Common myeloid progenitor, CD34-positive (primary cell): ENCODE results near the gene CD1B. TPM values are rescaled to one million over a fixed set of nuclear protein-coding genes. Genes with fewer than 3 reads are reported as not detected.
"Not testable (repeated sequence)": the region's sequence is repeated elsewhere in the genome, so short reads cannot be mapped to it uniquely, and the experiment has no call there.

Experiments used
- CTCF ChIA-PET: fragments of 350-600 bp; sonication (Branson Sonifier 250); formaldehyde crosslinking; loops from one replicate; lab custom pipeline; 2021; ENCODE audit warnings: antibody characterized with exemption; lab: Charles Lee
- POLR2A ChIA-PET: fragments of 350-600 bp; sonication (Branson Sonifier 250); formaldehyde crosslinking; loops from one replicate; lab custom pipeline; 2021; ENCODE audit warnings: antibody characterized with exemption; lab: Charles Lee
- DNase-seq, 3 donors: peaks; one replicate each; pipeline versions ENCODE4 v3.0.0 to v3.0.0-alpha.2; 2013
- H3K27ac ChIP-seq, 2 experiments: 1 replicate in 1 of 2; 2 replicates in 1 of 2; pipeline ENCODE4 v1.7.0; 2013; ENCODE audit warnings: inconsistent platforms in 2 of 2, low read length in 2 of 2, mild to moderate bottlenecking in 2 of 2, low read depth in 1 of 2, moderate library complexity in 1 of 2; ENCODE audit not compliant: severe bottlenecking in 2 of 2, insufficient read depth in 1 of 2, poor library complexity in 1 of 2
- H3K27me3 ChIP-seq, 5 experiments: replicated peaks in 2 of 5; 1 replicate in 3 of 5; 2 replicates in 2 of 5; pipeline versions ENCODE4 v1.6.1 to v1.7.0; 2013; ENCODE audit warnings: low read length in 4 of 5, mild to moderate bottlenecking in 2 of 5, moderate library complexity in 2 of 5, inconsistent platforms in 1 of 5; ENCODE audit not compliant: insufficient read depth in 5 of 5, control insufficient read depth in 4 of 5
- H3K36me3 ChIP-seq, 4 experiments: 1 replicate in 2 of 4; 2 replicates in 2 of 4; pipeline versions ENCODE4 v1.6.1 to v1.7.0; 2013; ENCODE audit warnings: low read length in 3 of 4, control low read depth in 1 of 4, mild to moderate bottlenecking in 1 of 4; ENCODE audit not compliant: control insufficient read depth in 4 of 4, insufficient read depth in 4 of 4
- H3K4me1 ChIP-seq, 4 experiments: 1 replicate in 3 of 4; 2 replicates in 1 of 4; pipeline versions ENCODE4 v1.6.1 to v1.7.1; 2013; ENCODE audit warnings: low read length in 3 of 4, mild to moderate bottlenecking in 3 of 4, control low read depth in 1 of 4, inconsistent platforms in 1 of 4, moderate library complexity in 1 of 4; ENCODE audit not compliant: control insufficient read depth in 4 of 4, insufficient read depth in 4 of 4; ENCODE audit errors: control extremely low read depth in 1 of 4
- H3K4me3 ChIP-seq, 7 experiments: 1 replicate in 4 of 7; 2 replicates in 3 of 7; pipeline versions ENCODE4 v1.5.1 to v1.7.0; 2013; ENCODE audit warnings: mild to moderate bottlenecking in 7 of 7, low read length in 6 of 7, moderate library complexity in 6 of 7, inconsistent platforms in 2 of 7, low read depth in 2 of 7, control low read depth in 1 of 7; ENCODE audit not compliant: insufficient read depth in 4 of 7, control insufficient read depth in 1 of 7; ENCODE audit errors: extremely low read depth in 1 of 7
- H3K9me3 ChIP-seq, 5 experiments: 1 replicate in 4 of 5; 2 replicates in 1 of 5; pipeline versions ENCODE4 v1.6.1 to v1.7.1; 2013; ENCODE audit warnings: low read length in 4 of 5, mild to moderate bottlenecking in 2 of 5, inconsistent platforms in 1 of 5, low read depth in 1 of 5, moderate library complexity in 1 of 5; ENCODE audit not compliant: control insufficient read depth in 4 of 5, insufficient read depth in 2 of 5; ENCODE audit errors: control extremely low read depth in 1 of 5
- WGBS: methylation state at CpG from one replicate; pipeline ENCODE4 v1.1.5; 2013; ENCODE audit not compliant: insufficient coverage; 5-methylcytosine and 5-hydroxymethylcytosine counted together
- polyA plus RNA-seq: library from polyadenylated mRNA; unstranded; fragments of 120-200 nt; gene quantifications from one replicate; pipeline ENCODE4 v1.2.1, GENCODE V29; 2013

The CD1B gene
- polyA plus RNA-seq = not detected

GRCh38 chr1:158331481-158332150 is at the start of gene CD1B:
TSS of gene CD1B (minus strand) at chr1:158331531. CDS start at chr1:158331423, 108 bp downstream.
- DNase-seq = no peak
- H3K4me1 ChIP-seq = peaks cover 0 to 13% (median 0%) of the 10 kb centered on the region in 4 experiments
- no peaks in the 10 kb centered on the region for H3K9me3 ChIP-seq
- H3K27me3 ChIP-seq = peaks cover 0 to 13% (median 6%) of the 10 kb centered on the region in 5 experiments
- CTCF ChIA-PET = interaction anchor here (1.0 to 4.2 kb wide), 2 partner anchors 83 to 127 kb away, joined by 3 to 61 read pairs; no protein-coding TSS in a partner anchor
- H3K36me3 ChIP-seq = no peaks in the 10 kb centered on the region
- no peak within 1 kb of the TSS for H3K4me3 ChIP-seq
- POLR2A ChIA-PET = interaction anchor here (0.6 kb wide), 1 partner anchor 665 kb away, joined by 3 read pairs; no protein-coding TSS in a partner anchor
- no CpG with 5 or more reads among the region's 2 CpGs for WGBS
- no peak within 1 kb of the TSS for H3K27ac ChIP-seq

GRCh38 chr1:158374860-158375259 is 43.5 kb upstream of the CD1B start:
- H3K4me1 ChIP-seq = no peaks in the 10 kb centered on the region
- H3K27me3 ChIP-seq = no peaks in the 10 kb centered on the region

GRCh38 chr1:158374101-158374500 is 42.8 kb upstream of the CD1B start:
- CTCF ChIA-PET, H3K27me3 ChIP-seq, H3K4me1 ChIP-seq, POLR2A ChIA-PET, H3K4me3 ChIP-seq, H3K27ac ChIP-seq, H3K36me3 ChIP-seq, DNase-seq: not testable (repeated sequence)
- H3K9me3 ChIP-seq = peaks cover 2 to 13% (median 8%) of the 10 kb centered on the region in 5 experiments
- WGBS = 97% methylated on average over 14 of the region's 25 CpGs

More at GRCh38 chr1:158374860-158375259, 43.5 kb upstream of the CD1B start:
- no CpG with 5 or more reads among the region's 1 CpG for WGBS
- Histone ChIP-seq H3K27ac (no peak overlapping the region), H3K9me3 (peaks cover 2 to 13% (median 8%) of the 10 kb centered on the region in 5 experiments), H3K4me3 (no peak overlapping the region), H3K36me3 (no peaks in the 10 kb centered on the region)
- ChIA-PET CTCF (no interaction called here), POLR2A (no interaction called here)
- DNase-seq = no peak

- Histone ChIP-seq H3K36me3 (no peaks in the 10 kb centered on the region), H3K27ac (no peak overlapping the region), H3K27me3 (no peaks in the 10 kb centered on the region), H3K4me1 (no peaks in the 10 kb centered on the region), H3K4me3 (no peak overlapping the region), H3K9me3 (peaks cover 2 to 13% (median 8%) of the 10 kb centered on the region in 5 experiments)
- CTCF ChIA-PET = no interaction called here
- POLR2A ChIA-PET = no interaction called here
- no peak for DNase-seq
- WGBS = 90% methylated on average over 5 of the region's 6 CpGs
Measured at GRCh38 chr1:158371188-158371953, 40.0 kb upstream of the CD1B start.

DNA sequence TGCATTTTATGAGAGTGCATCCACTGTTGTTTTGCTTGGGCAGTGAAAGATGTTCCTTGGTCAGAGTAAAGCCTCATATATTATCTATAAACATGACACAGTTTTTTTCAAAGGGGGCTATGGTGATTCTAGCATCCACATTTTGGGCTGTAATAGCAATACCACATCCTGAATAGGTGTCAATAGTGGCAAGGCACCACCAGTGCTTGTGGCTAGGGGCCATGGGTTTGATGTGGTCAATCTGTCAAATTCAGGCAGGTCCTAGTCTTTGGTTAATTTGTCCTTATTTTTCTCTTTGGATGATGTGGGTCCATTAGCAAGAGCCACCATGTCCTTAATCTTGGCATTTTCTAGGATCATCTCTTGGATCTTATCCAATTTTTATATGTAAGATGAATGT is 35.5 kb upstream of the CD1B start:
- no peak for DNase-seq
- Histone ChIP-seq H3K27ac (no peak overlapping the region), H3K9me3 (peaks cover 0 to 8% (median 5%) of the 10 kb centered on the region in 5 experiments), H3K27me3 (no peaks in the 10 kb centered on the region), H3K4me1 (no peaks in the 10 kb centered on the region), H3K36me3 (no peaks in the 10 kb centered on the region), H3K4me3 (no peak overlapping the region)
- POLR2A ChIA-PET = no interaction called here
- CTCF ChIA-PET = interaction anchor here (0.9 kb wide), 1 partner anchor 10 kb away, joined by 3 read pairs; no protein-coding TSS in a partner anchor

- no peaks in the 10 kb centered on the region for H3K27me3 ChIP-seq
- H3K4me3 ChIP-seq = no peak overlapping the region
- H3K36me3 ChIP-seq = no peaks in the 10 kb centered on the region
- WGBS = no CpG with 5 or more reads among the region's 1 CpG
- no peaks in the 10 kb centered on the region for H3K4me1 ChIP-seq
- no peak overlapping the region for H3K27ac ChIP-seq
- POLR2A ChIA-PET = no interaction called here
- H3K9me3 ChIP-seq = no peaks in the 10 kb centered on the region
- CTCF ChIA-PET = no interaction called here
- DNase-seq = no peak
Measured at GRCh38 chr1:158362941-158363340, 31.6 kb upstream of the CD1B start.

- WGBS = 100% methylated on average over 1 of the region's 1 CpG
- no peak for DNase-seq
- H3K27ac ChIP-seq = no peak overlapping the region
- H3K4me1 ChIP-seq = no peaks in the 10 kb centered on the region
- ChIA-PET POLR2A (no interaction called here), CTCF (no interaction called here)
- H3K4me3 ChIP-seq = no peak overlapping the region
- H3K9me3 ChIP-seq = no peaks in the 10 kb centered on the region
- H3K27me3 ChIP-seq = no peaks in the 10 kb centered on the region
- H3K36me3 ChIP-seq = no peaks in the 10 kb centered on the region
Measured at GRCh38 chr1:158362482-158362881, 31.2 kb upstream of the CD1B start.
